Measurements from ENCODE around the gene CDH4. TPM values are rescaled to one million over a fixed set of nuclear protein-coding genes. Genes with fewer than 3 reads are reported as not detected.

The CDH4 gene
- total RNA-seq, 1 experiment from 2014 or later = 5.3 TPM

- Mint-ChIP-seq H3K27ac (no peak overlapping the region), H3K36me3 (no peaks in the 10 kb centered on the region; the same call in 1 of the 2 replicates), H3K4me1 (no peaks in the 10 kb centered on the region), H3K4me3 (no peak overlapping the region), H3K9me3 (peaks cover 12% of the 10 kb centered on the region), H3K27me3 (ENCODE audit: low read depth) (peaks cover 18% of the 10 kb centered on the region)
- no peak for ATAC-seq
- DNase-seq (ENCODE audit: low spot score) = no peak
- POLR2A ChIA-PET = no interaction called here
- TF ChIP-seq FOXJ3 (CRISPR knock-in tag; IDR thresholded peaks at IDR 0.05; ENCODE audit: borderline replicate concordance) (no peak), E2F1 (CRISPR knock-in tag; IDR thresholded peaks at IDR 0.05) (no peak), TP53 (CRISPR knock-in tag; IDR thresholded peaks at IDR 0.05) (no peak), NFYB (CRISPR knock-in tag; conservative IDR thresholded peaks at IDR 0.05; ENCODE audit: low read depth) (no peak), GTF2I (CRISPR knock-in tag; conservative IDR thresholded peaks at IDR 0.05) (no peak), STAT6 (CRISPR knock-in tag; conservative IDR thresholded peaks at IDR 0.05; ENCODE audit: low read depth) (no peak), CREM (CRISPR knock-in tag; IDR thresholded peaks at IDR 0.05) (no peak), KAT7 (CRISPR knock-in tag; IDR thresholded peaks at IDR 0.05; ENCODE audit: borderline replicate concordance) (no peak), ZNF263 (CRISPR knock-in tag; IDR thresholded peaks at IDR 0.05; ENCODE audit: low read depth) (no peak)
- CTCF ChIA-PET = no interaction called here
These were observed 538.2 kb downstream of the CDH4 start for GRCh38 chr20:61790116-61790827.

- no peak overlapping the region for H3K4me3 Mint-ChIP-seq
- H3K36me3 Mint-ChIP-seq = no peaks in the 10 kb centered on the region; the same call in 1 of the 2 replicates
- H3K4me1 Mint-ChIP-seq = no peaks in the 10 kb centered on the region
- H3K27me3 Mint-ChIP-seq (ENCODE audit: low read depth) = peaks cover 18% of the 10 kb centered on the region
- DNase-seq (ENCODE audit: low spot score) (no peak), ATAC-seq (no peak)
- no peak overlapping the region for H3K27ac Mint-ChIP-seq
- peaks cover 12% of the 10 kb centered on the region for H3K9me3 Mint-ChIP-seq
- ChIA-PET CTCF (no interaction called here), POLR2A (no interaction called here)
- TF ChIP-seq ATF6 (CRISPR knock-in tag; IDR thresholded peaks at IDR 0.05) = no peak
- TF ChIP-seq FOXK1 (CRISPR knock-in tag; IDR thresholded peaks at IDR 0.05) = no peak
- TF ChIP-seq ZNF138 (CRISPR knock-in tag; conservative IDR thresholded peaks at IDR 0.05) = no peak
- TF ChIP-seq PRDM15 (CRISPR knock-in tag; IDR thresholded peaks at IDR 0.05) = no peak
- no peak for TF ChIP-seq E2F4 (CRISPR knock-in tag; IDR thresholded peaks at IDR 0.05; ENCODE audit: borderline replicate concordance, low read depth)
- no peak for TF ChIP-seq JUN (CRISPR knock-in tag; IDR thresholded peaks at IDR 0.05)
- no peak for TF ChIP-seq MAX (CRISPR knock-in tag; IDR thresholded peaks at IDR 0.05)
- no peak for TF ChIP-seq MLX (CRISPR knock-in tag; IDR thresholded peaks at IDR 0.05)
- no peak for TF ChIP-seq ZNF263 (CRISPR knock-in tag; IDR thresholded peaks at IDR 0.05; ENCODE audit: low read depth)
- no peak for TF ChIP-seq USF1 (CRISPR knock-in tag; IDR thresholded peaks at IDR 0.05)
These were observed 539.9 kb downstream of the CDH4 start for GRCh38 chr20:61791995-61792394.
